GM12878 (cell line): ENCODE results near the gene GSAP. TPM values are rescaled to one million over a fixed set of nuclear protein-coding genes. Genes with fewer than 3 reads are reported as not detected.
A peak's percentile ranks its signal among the peaks of the same experiment; 100 is the strongest.

Experiments used
- ATAC-seq: fragments of 200-7000 bp; cut with Tn5 transposase; 3 replicates; pipeline ENCODE4 v1.9.1; 2020; ENCODE audit warnings: mild to moderate bottlenecking, moderate library complexity
- BruUV-seq: library from RNA; stranded (reverse); fragments of 400-500 nt; replicated peaks from 2 replicates; lab custom pipeline; 2021; lab: Mats Ljungman, UMichigan
- CTCF ChIA-PET: fragments of 300-600 bp; sonication (Branson Sonifier 250); formaldehyde crosslinking; extraction: SDS; loops from one replicate; lab custom pipeline; 2021; ENCODE audit warnings: inconsistent platforms; lab: Yijun Ruan, JAX
- POLR2A ChIA-PET: fragments of 350-600 bp; formaldehyde crosslinking; extraction: SDS; loops from one replicate; lab custom pipeline; 2021; ENCODE audit warnings: inconsistent platforms; lab: Charles Lee
- RAD21 ChIA-PET: fragments of 300-600 bp; sonication (Branson Sonifier 250); formaldehyde crosslinking; loops from one replicate; lab custom pipeline; 2023; ENCODE audit warnings: antibody characterized with exemption; ENCODE audit not compliant: unreplicated experiment; lab: Charles Lee
- SMC1A ChIA-PET: fragments of 300-600 bp; sonication (Branson Sonifier 250); formaldehyde crosslinking; loops from one replicate; lab custom pipeline; 2023; ENCODE audit not compliant: unreplicated experiment, uncharacterized antibody; lab: Charles Lee
- DNase-seq: peaks from one replicate; pipeline ENCODE4 v3.0.0-alpha.2; 2011; ENCODE audit warnings: low read depth, low spot score
- FAIRE-seq: peaks from 3 replicates; lab custom pipeline; 2011; peaks lifted over from hg19 to GRCh38; lab: Jason Lieb, UNC
- H2AFZ ChIP-seq: 2 replicates; pipeline ENCODE4 v1.6.0; 2011; ENCODE audit warnings: low read depth, low read length, control low read depth; ENCODE audit not compliant: control insufficient read depth
- H3K27ac ChIP-seq: 2 replicates; pipeline ENCODE4 v1.5.1; 2011; ENCODE audit warnings: control low read depth; ENCODE audit not compliant: control insufficient read depth, insufficient read depth
- H3K27me3 ChIP-seq, 2 experiments: replicated peaks in 1 of 2; 2 replicates each; pipeline versions ENCODE4 v1.6.0 to v1.6.1; 2011; ENCODE audit warnings: low read length in 1 of 2; ENCODE audit not compliant: control insufficient read depth in 2 of 2, insufficient read depth in 2 of 2
- H3K36me3 ChIP-seq, 2 experiments: 2 replicates each; pipeline ENCODE4 v1.5.1; 2011; ENCODE audit warnings: low read length in 1 of 2; ENCODE audit not compliant: control insufficient read depth in 2 of 2, insufficient read depth in 2 of 2
- H3K4me1 ChIP-seq: 2 replicates; pipeline ENCODE4 v1.6.1; 2011; ENCODE audit warnings: mild to moderate bottlenecking, low read length, moderate library complexity, mixed read lengths; ENCODE audit not compliant: control insufficient read depth, insufficient read depth
- H3K4me2 ChIP-seq: 2 replicates; pipeline ENCODE4 v1.6.0; 2011; ENCODE audit warnings: control low read depth; ENCODE audit not compliant: control insufficient read depth, insufficient read depth
- H3K4me3 ChIP-seq: fragments of 200-600 bp; sonication (generic); 2 replicates; pipeline ENCODE4 v1.5.1; 2016
- H3K79me2 ChIP-seq: 2 replicates; pipeline ENCODE4 v1.6.0; 2011; ENCODE audit warnings: low read length; ENCODE audit not compliant: control insufficient read depth, insufficient read depth
- H3K9ac ChIP-seq: 2 replicates; pipeline ENCODE4 v1.8.0; 2011; ENCODE audit warnings: low read length, control low read depth, mixed read lengths; ENCODE audit not compliant: control insufficient read depth, insufficient read depth
- H3K9me3 ChIP-seq: replicated peaks from 3 replicates; pipeline ENCODE4 v1.5.1; 2011; ENCODE audit warnings: mild to moderate bottlenecking, low read length; ENCODE audit not compliant: control insufficient read depth, insufficient read depth
- H4K20me1 ChIP-seq: 2 replicates; pipeline ENCODE4 v1.6.0; 2011; ENCODE audit not compliant: control insufficient read depth, insufficient read depth
- ASH2L ChIP-seq: fragments of 300-600, 200-600 bp; sonication (generic); IDR thresholded peaks from 2 replicates; pipeline ENCODE4 v1.6.1; 2017; ENCODE audit warnings: low read depth, mild to moderate bottlenecking, borderline replicate concordance
- BCL3 ChIP-seq: IDR thresholded peaks from 2 replicates; pipeline ENCODE4 v1.6.1; 2011; ENCODE audit warnings: borderline replicate concordance, low read depth, mild to moderate bottlenecking, moderate library complexity, low read length; ENCODE audit not compliant: insufficient read depth, poor library complexity, severe bottlenecking
- BHLHE40 ChIP-seq, 2 experiments: fragments of 450-650 bp in 1 of 2; IDR thresholded peaks; 2 replicates each; pipeline ENCODE4 v1.6.1; 2011 to 2017; ENCODE audit warnings: low read depth in 2 of 2, borderline replicate concordance in 1 of 2, improper control_type of control experiment in 1 of 2, low read length in 1 of 2, mild to moderate bottlenecking in 1 of 2
- CREB1 ChIP-seq: IDR thresholded peaks from 2 replicates; pipeline ENCODE4 v1.6.1; 2012; ENCODE audit warnings: low read depth, mild to moderate bottlenecking, inconsistent platforms
- DPF2 ChIP-seq: fragments of 450-650 bp; IDR thresholded peaks from 2 replicates; pipeline ENCODE4 v1.6.1; 2017; ENCODE audit warnings: mild to moderate bottlenecking
- EED ChIP-seq: sonication (generic); IDR thresholded peaks from 2 replicates; pipeline ENCODE4 v1.6.1; 2016; ENCODE audit warnings: antibody characterized with exemption, low read depth
- EP300 ChIP-seq, 2 experiments: fragments of 150-350 bp in 1 of 2; IDR thresholded peaks; 2 replicates each; pipeline ENCODE4 v1.6.1; 2011 to 2012; ENCODE audit warnings: low read depth in 2 of 2, low read length in 2 of 2, borderline replicate concordance in 1 of 2, improper control_type of control experiment in 1 of 2, inconsistent platforms in 1 of 2; ENCODE audit not compliant: control insufficient read depth in 1 of 2
- HDAC6 ChIP-seq: fragments of 200-600 bp; sonication (generic); IDR thresholded peaks from one replicate; pipeline ENCODE4 v1.8.0; 2017; ENCODE audit warnings: antibody characterized with exemption; ENCODE audit not compliant: unreplicated experiment
- MEF2A ChIP-seq: IDR thresholded peaks from 2 replicates; pipeline ENCODE4 v1.6.1; 2011; ENCODE audit warnings: low read depth, mild to moderate bottlenecking, low read length, moderate library complexity; ENCODE audit not compliant: insufficient read depth
- MLLT1 ChIP-seq: fragments of 450-650 bp; IDR thresholded peaks from 2 replicates; pipeline ENCODE4 v1.6.1; 2016; ENCODE audit warnings: mild to moderate bottlenecking
- NFIC ChIP-seq: IDR thresholded peaks from 2 replicates; pipeline ENCODE4 v1.6.1; 2012; ENCODE audit warnings: low read depth, mild to moderate bottlenecking, inconsistent platforms, low read length, moderate library complexity
- NR2C1 ChIP-seq: fragments of 450-650 bp; IDR thresholded peaks from 2 replicates; pipeline ENCODE4 v1.6.1; 2017; ENCODE audit warnings: antibody characterized with exemption, mild to moderate bottlenecking, moderate library complexity
- PAX5 ChIP-seq: IDR thresholded peaks from 2 replicates; pipeline ENCODE4 v1.6.1; 2011; ENCODE audit warnings: low read depth, low read length, borderline replicate concordance
- PML ChIP-seq: IDR thresholded peaks from 2 replicates; pipeline ENCODE4 v1.6.1; 2012; ENCODE audit warnings: low read length, inconsistent platforms
- POLR2A ChIP-seq: IDR thresholded peaks from 2 replicates; pipeline ENCODE4 v1.6.1; 2011; ENCODE audit warnings: low read depth, mild to moderate bottlenecking, low read length
- POLR2AphosphoS5 ChIP-seq: IDR thresholded peaks from 2 replicates; pipeline ENCODE4 v1.6.1; 2011; ENCODE audit warnings: mild to moderate bottlenecking, low read length, inconsistent platforms
- RUNX3 ChIP-seq: IDR thresholded peaks from 2 replicates; pipeline ENCODE4 v1.6.1; 2012; ENCODE audit warnings: low read length, inconsistent platforms
- SMC3 ChIP-seq: IDR thresholded peaks from 2 replicates; pipeline ENCODE4 v1.6.1; 2011; ENCODE audit warnings: low read length, improper control_type of control experiment, borderline replicate concordance
- TARDBP ChIP-seq: IDR thresholded peaks from 2 replicates; pipeline ENCODE4 v1.6.1; 2016; ENCODE audit warnings: borderline replicate concordance
- WGBS: methylation state at CpG from one replicate; pipeline ENCODE4 v1.1.6; 2016; ENCODE audit warnings: low lambda C conversion rate; ENCODE audit not compliant: insufficient replicate concordance, insufficient coverage; ENCODE audit errors: missing lambda C conversion rate; 5-methylcytosine and 5-hydroxymethylcytosine counted together
- in situ Hi-C: fragments of 300-500 bp; cut with MboI; formaldehyde crosslinking; loops from 9 replicates; pipeline ENCODE4 v1.14.3; 2018; ENCODE audit warnings: mixed read lengths
- intact Hi-C: fragments of 100-400 bp; cut with micrococcal nuclease; formaldehyde crosslinking; loops from one replicate; pipeline ENCODE4 v1.14.2; 2022; ENCODE audit not compliant: unreplicated experiment
- polyA plus RNA-seq, 11 experiments: library from polyadenylated mRNA; depleted of rRNA in 4 of 11; unstranded in 6 of 11; stranded (reverse) in 5 of 11; fragments of >200 nt; fragmentation: Nextera tagmentation in 4 of 11; fragmentation: Illumina TruSeq in 1 of 11; extraction: Ambion mirVana in 4 of 11; extraction: Trizol in 1 of 11; gene quantifications; 1 replicate in 1 of 11; 2 replicates in 10 of 11; pipeline versions ENCODE4 v1.2.1 to v1.2.3, GENCODE V29; 2011 to 2016; ENCODE audit warnings: inconsistent platforms in 2 of 11, missing spikeins in 2 of 11, low read depth in 1 of 11
- total RNA-seq, 4 experiments: library from RNA; depleted of rRNA in 3 of 4; stranded (reverse); fragments of >200 nt in 3 of 4; fragmentation: Illumina TruSeq in 1 of 4; extraction: Trizol in 1 of 4; gene quantifications; 2 replicates each; pipeline versions ENCODE4 v1.2.1 to v1.2.3, GENCODE V29; 2013 to 2021

The GSAP gene
- total and polyA plus RNA-seq, 10 of the 15 experiments (the other 5 are each of a cell fraction or from before 2014, with no cell fraction given), result 6.6 to 38.1 (median 21.8) TPM

- TF ChIP-seq BHLHE40 (IDR thresholded peaks at IDR 0.05; ENCODE audit: borderline replicate concordance in 1 of 2, low read depth in 2 of 2, low read length in 1 of 2) (peak in 1 of 2 experiments; percentile 27; a peak in 1 of 4 replicates), PML (no peak), CREB1 (peak; percentile 60), POLR2A (no peak), NR2C1 (no peak), NFIC (peak; percentile 55; the same call in 1 of the 2 replicates), SMC3 (no peak), MEF2A (no peak), MLLT1 (0 out of 2 replicates have a peak, but pooled peaks have one; percentile 28), ASH2L (0 out of 2 replicates have a peak, but pooled peaks have one; percentile 74), EED (no peak)
- TF ChIP-seq, all 136 proteins: peak for 15
Measured at GRCh38 chr7:77416621-77417371, 647 bp upstream of the GSAP start (continued).

GRCh38 chr7:77415476-77415822, 700 bp downstream of the GSAP start:
- POLR2A ChIA-PET, result interaction anchor here (0.7 to 2.6 kb wide), 7 partner anchors 10 to 127 kb away, joined by 3 to 15 read pairs (median 5); partner anchors contain the start of gene PTPN12
- 2% methylated on average over 25 of the region's 25 CpGs for WGBS
- Histone ChIP-seq H3K36me3 (no peaks in the 10 kb centered on the region), H3K4me1 (peaks cover 4% of the 10 kb centered on the region; the same call in 1 of the 2 replicates), H2AFZ (peak overlapping the region; percentile 85), H3K79me2 (no peaks in the 10 kb centered on the region; the same call in none of the 2 replicates), H4K20me1 (no peaks in the 10 kb centered on the region), H3K9ac (peak overlapping the region; percentile 78), H3K4me3 (peak overlapping the region; percentile 74), H3K4me2 (peak overlapping the region; percentile 91), H3K9me3 (no peaks in the 10 kb centered on the region), H3K27me3 (no peaks in the 10 kb centered on the region), H3K27ac (peak overlapping the region; percentile 75)
- in situ Hi-C loops (no loop called here), intact Hi-C loops (loop anchor here (2.0 to 5.0 kb wide), 3 partner anchors 23 to 123 kb away; no protein-coding TSS in a partner anchor)
- no TSS peak for BruUV-seq
- FAIRE-seq (no peak), DNase-seq (no peak), ATAC-seq (peak; percentile 57)
- CTCF ChIA-PET, result interaction anchor here (1.1 to 9.2 kb wide), 6 partner anchors 12 to 236 kb away, joined by 3 to 59 read pairs (median 4); no protein-coding TSS in a partner anchor
- RAD21 ChIA-PET, result interaction anchor here (0.8 to 6.8 kb wide), 13 partner anchors 12 to 293 kb away, joined by 3 to 32 read pairs (median 5); partner anchors contain the start of genes CCDC146 and PTPN12
- SMC1A ChIA-PET, result interaction anchor here (1.0 to 6.2 kb wide), 17 partner anchors 10 to 130 kb away, joined by 4 to 68 read pairs (median 10); no protein-coding TSS in a partner anchor
- TF ChIP-seq PAX5 (peak; percentile 55; the same call in 1 of the 2 replicates), RUNX3 (peak; percentile 29), BCL3 (no peak), DPF2 (0 out of 2 replicates have a peak, but pooled peaks have one; percentile 33), POLR2AphosphoS5 (peak; percentile 30; the same call in 1 of the 2 replicates), EED (no peak), TARDBP (0 out of 2 replicates have a peak, but pooled peaks have one; percentile 12), HDAC6 (no peak), EP300 (IDR thresholded peaks at IDR 0.05; ENCODE audit: borderline replicate concordance in 1 of 2, control insufficient read depth in 1 of 2, low read depth in 2 of 2, low read length in 2 of 2) (no peak)
